GM19438 (cell line): Measurements from ENCODE around the gene RABEP2.
"Not testable (repeated sequence)": the region's sequence is repeated elsewhere in the genome, so short reads cannot be mapped to it uniquely, and the experiment has no call there.

Experiments used
- ATAC-seq: cut with Tn5 transposase; IDR thresholded peaks from one replicate; pipeline ENCODE4 v1.9.1; 2021; ENCODE audit warnings: low read depth; ENCODE audit not compliant: unreplicated experiment

RABEP2 gene

DNA sequence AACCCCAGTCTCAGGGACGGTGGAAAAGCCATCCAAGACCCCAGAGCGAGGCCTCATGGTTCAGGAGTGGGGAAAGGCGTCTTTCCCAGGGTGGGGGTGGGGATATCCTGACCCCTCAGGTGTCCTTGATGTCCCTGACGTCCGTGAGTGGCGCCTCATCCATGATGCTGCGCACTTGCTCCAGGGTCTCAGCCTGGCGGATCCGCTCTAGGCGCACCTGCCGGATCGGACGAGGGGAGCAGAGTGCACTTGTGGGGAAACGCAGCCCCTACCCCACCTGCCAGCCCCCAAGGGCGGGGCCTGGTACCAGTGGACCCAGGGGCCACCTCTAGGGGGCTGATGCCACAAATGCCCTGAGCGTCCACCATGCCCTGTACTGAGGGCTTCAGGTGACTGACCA, 20.2 kb downstream of the RABEP2 start:
- no peak for ATAC-seq

DNA sequence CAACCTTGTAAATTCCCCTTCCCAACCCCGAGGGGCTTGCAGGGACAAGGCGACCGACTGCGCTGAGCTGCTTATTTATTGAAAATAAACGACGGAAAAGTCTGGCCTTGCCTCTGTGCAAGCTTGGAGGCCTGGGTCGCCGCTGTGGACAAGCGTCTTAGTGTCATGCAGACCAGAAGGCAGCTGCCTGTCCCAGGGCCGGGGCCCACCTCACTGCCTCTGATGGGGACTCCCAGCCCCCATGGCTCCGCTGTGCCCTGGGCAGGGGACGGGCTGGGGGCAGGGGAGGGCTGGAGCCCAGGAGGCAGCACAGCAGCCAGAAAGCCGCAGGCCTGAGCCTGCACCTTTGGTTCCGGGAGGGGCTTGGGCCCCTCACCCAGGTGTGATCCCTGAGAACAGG, 20.7 kb downstream of the RABEP2 start:
- no peak for ATAC-seq

DNA sequence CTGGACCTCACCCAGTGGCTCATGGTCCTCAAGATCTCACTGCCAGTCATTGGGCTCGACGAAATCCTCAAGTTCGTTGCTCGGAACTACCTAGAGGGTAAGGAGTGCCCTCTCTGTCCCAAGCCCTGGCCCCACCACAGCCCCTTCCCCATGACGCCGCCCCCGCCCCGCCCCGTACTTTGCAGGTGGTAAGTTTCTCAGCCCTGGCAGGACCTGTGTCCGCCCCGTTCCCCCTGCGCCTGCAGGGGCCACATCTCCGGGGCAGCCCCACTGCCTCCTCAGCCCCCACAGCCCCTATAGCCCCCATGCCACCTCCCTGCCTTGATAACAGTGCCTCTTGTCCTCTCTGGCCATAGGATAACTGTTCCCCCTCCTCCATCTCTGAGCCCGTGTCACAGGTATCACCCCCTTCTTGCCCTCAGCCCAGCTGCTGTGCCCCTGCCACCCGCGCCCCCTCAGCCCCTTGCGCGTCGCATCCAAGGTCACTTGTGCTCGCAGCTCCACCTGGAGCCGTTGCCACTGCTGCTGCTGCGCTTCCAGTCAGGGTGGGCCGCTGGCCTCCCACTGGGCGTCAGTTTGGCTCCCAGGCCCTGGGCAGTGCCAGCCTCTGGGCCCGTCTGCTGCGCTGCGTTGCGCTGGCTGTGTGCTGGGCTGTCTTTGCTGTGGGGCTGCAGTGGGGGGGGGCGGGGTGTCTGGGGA, 21.5 kb downstream of the RABEP2 start:
- no peak for ATAC-seq

DNA sequence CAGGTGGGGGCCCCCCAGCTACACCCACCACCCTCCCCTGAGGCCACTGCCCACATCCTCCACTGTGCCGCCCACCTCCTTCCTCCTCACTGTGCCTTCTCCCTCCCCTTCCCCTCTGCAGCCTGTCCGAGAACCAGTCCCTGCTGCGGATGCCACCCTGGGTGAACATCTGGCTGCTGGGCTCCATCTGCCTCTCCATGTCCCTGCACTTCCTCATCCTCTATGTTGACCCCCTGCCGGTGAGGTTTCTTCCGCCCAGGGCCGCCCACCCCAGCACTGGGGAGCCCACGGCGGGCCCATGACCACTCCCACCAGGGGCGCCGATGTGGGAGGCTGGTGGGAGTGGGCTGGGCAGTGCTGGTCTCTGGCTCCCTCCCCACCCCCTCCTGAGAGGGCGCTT, 22.1 kb downstream of the RABEP2 start:
- no peak for ATAC-seq

DNA sequence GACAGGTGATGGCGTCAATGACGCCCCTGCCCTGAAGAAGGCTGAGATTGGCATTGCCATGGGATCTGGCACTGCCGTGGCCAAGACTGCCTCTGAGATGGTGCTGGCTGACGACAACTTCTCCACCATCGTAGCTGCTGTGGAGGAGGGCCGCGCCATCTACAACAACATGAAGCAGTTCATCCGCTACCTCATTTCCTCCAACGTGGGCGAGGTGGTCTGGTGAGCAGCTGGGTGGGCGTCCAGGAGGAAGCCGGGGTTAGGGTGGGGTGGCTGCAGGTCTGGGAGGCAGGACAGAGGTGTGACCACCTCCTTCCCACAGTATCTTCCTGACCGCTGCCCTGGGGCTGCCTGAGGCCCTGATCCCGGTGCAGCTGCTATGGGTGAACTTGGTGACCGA, 23.2 kb downstream of the RABEP2 start:
- ATAC-seq: no peak

DNA sequence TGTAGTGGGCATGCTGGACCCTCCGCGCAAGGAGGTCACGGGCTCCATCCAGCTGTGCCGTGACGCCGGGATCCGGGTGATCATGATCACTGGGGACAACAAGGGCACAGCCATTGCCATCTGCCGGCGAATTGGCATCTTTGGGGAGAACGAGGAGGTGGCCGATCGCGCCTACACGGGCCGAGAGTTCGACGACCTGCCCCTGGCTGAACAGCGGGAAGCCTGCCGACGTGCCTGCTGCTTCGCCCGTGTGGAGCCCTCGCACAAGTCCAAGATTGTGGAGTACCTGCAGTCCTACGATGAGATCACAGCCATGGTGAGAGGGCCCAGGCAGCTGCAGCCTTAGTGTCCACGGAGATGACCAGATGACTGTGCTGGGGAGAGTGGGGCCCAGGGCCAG, 24.4 kb downstream of the RABEP2 start:
- ATAC-seq: no peak

DNA sequence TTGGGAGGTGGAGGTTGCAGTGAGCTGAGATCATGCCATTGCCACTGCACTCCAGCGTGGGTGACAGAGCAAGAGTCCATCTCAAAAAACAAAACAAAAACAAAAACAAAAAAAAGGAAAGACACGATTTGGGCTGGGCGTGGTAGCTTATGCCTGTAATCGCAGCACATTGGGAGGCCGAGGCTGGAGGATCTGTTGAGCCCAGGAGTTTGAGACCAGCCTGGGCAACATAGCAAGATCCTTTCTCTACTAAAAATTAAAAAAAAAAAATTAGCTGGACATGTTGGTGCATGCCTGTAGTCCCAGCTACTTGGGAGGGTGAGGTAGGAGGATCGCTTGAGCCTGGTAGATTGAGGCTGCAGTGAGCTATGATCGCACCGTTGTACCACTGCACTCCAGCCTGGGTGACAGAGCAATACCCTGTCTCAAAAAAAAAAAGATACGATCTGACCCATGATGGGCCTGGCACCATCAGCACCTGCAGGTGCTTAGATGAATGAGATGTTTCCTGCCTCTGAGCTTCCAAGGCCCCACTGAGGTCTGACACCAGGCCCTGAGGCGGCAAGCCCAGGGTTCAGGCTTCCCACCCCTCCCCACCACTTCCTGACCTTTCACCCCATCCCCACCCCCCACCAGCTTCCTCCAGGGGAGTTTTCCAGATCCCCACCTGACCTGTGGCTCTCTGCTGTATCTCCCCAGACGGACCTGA, 25.0 kb downstream of the RABEP2 start:
- ATAC-seq: no peak

DNA sequence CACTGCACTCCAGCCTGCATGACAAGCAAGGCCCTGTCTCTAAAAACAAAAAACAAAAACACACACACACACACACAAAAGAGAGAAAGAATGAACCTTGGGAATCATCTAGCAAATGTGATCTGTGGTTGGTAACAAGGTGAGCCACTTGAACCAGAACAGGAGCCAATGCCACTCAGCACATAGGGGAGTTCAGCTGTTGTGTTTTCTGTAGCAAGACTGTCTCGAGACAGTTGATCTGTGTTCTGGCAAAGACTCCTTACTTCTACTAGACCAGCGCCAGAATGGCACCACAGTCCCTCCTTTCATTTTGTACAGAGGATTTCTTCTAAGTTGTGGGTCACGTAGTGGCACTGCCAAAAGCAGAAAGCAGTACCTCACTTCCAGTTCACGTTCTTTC, 26.1 kb downstream of the RABEP2 start:
- no peak for ATAC-seq

DNA sequence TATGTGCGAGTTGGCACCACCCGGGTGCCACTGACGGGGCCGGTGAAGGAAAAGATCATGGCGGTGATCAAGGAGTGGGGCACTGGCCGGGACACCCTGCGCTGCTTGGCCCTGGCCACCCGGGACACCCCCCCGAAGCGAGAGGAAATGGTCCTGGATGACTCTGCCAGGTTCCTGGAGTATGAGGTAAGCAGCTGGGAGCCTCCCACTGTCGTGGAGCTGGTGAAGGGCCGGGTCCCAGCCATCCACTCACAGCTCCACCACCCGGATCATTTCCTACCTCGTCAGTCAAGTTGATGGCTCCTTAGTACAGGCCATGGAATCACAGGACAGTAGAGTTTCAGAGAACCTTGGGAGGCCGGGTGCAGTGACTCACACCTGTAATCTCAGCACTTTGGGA, 26.8 kb downstream of the RABEP2 start:
- no peak for ATAC-seq

DNA sequence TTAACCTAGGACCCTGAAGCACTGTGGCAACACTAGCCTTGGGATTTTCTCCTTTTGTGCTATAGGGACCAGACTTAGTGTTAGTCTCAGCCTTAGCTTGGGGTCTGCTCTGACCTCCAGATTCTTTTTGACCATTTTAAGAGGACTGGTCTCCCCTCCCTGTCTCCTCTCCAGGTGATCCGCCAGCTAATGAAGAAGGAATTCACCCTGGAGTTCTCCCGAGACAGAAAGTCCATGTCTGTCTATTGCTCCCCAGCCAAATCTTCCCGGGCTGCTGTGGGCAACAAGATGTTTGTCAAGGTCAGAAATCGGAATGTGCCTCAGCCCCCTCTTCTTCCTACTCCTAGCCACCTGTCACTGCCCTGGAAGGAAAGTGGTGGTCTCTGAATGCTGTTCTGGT, 27.2 kb downstream of the RABEP2 start:
- ATAC-seq: no peak

DNA sequence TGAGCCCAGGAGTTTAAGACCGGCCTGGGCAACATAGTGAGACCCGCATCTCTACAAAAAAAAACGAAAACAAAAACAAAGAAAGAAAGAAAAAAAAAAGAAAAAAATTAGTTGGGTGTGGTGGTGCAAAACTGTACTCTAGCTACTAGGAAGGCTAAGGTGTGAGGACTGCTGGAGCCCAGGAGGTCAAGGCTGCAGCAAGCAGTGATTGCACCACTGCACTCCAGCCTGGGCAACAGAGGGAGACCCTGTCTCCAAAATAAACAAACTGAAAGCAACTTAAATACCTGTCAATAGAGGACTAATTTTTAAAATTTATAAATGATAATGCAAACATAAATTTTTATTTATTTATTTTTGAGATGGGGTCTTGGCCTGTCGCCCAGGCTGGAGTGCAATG, 29.4 kb downstream of the RABEP2 start:
- no peak for ATAC-seq

DNA sequence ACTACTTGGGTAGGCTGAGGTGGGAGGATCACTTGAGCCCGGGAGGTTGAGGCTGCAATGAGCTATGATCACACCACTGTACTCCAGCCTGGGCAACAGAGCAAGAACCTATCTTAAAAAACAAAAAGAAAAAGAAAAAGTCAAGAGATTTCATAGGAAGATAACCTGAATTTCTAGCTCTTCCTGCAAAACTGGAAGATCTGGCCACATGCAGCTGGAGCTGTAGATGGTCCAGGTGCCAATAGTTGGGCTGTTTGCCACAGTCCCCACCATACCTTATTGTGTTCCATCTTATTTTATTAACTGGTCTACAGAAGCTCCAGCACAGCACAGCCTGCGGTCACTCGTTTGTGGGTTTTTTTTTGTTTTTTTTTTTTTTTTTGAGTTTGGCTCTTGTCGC, 31.7 kb downstream of the RABEP2 start:
- no peak for ATAC-seq

DNA sequence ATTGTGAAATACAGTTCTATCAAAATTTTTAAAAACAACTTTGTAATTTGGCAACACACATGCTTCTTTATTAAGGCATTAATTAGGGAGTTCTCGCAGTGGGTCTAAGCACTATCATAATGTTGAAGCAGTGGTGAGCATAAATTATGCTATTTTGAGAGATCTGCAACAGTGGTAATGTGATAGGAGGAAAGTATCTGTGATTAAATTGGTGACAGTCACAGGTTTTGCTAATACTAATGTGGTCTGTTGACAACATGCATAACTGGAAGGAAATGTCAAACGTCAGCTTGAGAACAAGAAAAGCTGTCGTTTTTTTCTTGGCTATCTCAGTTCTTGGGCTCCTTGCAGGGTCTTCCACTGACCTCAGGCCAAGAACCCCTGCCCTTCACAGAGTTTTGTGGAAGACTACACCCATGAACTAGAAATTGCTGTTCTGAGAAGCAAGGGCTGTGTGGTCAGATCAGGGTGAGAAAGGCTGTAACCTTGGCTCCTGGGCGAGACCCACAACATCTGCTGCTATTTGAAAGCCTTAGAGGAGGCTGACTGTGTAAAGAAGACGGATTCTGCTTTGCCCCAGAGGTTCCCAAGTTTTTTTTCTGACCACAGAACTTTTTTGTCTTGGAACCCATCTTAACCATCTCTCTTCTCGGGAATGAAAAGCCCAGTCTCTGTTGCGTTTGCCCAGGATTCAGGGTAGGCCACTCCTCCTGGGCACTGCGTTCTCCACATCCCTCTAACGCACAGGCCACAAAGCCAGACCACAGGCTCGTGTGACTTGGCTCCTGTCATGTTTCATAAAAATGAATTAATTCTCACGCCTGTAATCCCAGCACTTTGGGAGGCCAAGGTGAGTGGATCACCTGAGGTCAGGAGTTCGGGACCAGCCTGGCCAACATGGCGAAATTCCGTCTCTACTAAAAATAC, 32.8 kb downstream of the RABEP2 start:
- ATAC-seq: no peak

DNA sequence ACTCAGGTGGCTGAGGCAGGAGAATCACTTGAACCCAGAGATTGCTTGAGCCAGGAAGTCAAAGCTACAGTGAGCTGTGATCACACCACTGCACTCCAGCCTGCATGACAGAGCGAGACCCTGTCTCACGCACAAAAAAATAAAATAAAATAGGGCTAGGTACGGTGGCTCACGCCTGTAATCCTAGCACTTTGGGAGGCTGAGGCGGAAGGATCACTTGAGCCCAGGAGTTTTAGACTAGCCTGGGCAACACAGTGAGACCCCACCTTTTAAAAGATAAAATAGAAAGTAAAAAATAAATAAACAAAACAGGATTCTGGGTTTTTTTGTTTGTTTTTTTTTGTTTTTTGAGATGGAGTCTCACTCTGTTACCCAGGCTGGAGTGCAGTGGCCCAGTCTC, 34.7 kb downstream of the RABEP2 start:
- ATAC-seq: not testable (repeated sequence)

DNA sequence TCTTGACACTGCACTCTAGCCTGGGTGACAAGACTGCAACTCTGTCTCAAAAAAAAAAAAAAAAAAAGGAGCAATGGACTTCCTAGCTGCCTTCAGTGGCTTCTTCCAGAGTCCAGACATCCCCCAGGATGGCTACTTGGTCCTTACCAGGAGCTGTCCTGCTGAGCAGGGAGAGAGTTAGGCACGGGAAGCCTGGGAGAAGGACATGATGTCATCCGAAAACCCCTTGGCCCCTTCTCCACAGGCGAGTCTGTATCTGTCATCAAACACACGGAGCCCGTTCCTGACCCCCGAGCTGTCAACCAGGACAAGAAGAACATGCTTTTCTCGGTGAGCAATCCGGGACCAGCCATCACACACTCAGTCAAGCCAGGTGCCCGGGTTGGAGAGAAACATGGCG, 38.1 kb downstream of the RABEP2 start:
- ATAC-seq: no peak

DNA sequence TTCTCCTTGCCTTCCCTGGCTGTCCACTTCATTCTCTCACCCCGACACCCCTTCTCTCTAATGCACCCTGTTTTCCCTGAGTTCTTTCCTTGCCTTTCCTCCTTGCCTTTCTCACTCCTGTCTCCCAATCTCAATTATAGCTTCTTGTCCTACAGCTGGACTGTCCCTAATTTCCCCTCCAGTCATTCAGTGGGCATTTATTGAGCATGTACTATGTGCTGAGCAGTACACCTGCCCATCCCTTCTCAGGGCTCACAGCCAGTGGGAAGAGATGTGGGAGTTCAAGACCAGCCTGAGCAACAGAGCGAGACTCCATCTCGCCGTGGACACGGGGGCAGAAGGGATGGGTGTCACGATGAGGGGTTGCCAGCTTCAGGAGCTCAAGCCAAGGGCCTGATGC, 41.0 kb downstream of the RABEP2 start:
- ATAC-seq: no peak

DNA sequence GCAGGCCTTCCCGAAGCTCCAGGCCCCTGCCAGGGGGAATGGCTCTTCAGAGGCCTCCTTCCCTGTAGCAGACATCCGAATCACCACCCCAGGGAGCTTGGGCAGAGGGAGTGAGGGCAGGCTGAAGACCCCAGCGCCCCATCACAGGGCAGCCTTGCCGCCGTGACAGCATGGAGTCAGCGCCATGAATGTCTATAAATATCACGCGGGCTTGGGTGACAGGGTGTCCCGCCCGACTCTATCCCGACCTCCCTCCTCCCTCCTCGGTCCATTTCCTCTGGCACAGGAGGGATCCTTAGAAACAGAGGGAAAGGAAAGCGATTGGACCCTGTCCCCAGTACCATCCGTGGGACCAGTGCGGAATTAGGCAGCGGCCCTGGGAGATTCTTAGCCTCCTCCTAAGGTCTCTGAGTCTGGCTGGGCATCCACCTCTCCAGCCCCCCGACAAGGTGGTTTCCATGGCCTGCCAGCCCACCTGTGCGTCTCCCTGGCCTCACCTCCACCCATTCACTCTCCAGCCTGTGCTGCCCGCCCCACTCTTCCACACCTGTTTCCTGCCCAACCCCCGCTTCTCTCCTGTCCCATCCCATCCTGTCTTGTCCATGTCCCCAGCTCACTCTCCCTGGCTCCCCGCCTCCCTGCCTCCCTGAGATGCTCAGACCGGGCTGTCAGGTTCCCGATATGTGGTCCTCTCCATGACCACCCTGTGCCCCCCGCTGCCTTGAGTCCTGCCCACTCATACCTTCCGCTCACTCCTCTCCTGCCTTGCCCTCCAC, 41.6 kb downstream of the RABEP2 start:
- ATAC-seq: no peak

DNA sequence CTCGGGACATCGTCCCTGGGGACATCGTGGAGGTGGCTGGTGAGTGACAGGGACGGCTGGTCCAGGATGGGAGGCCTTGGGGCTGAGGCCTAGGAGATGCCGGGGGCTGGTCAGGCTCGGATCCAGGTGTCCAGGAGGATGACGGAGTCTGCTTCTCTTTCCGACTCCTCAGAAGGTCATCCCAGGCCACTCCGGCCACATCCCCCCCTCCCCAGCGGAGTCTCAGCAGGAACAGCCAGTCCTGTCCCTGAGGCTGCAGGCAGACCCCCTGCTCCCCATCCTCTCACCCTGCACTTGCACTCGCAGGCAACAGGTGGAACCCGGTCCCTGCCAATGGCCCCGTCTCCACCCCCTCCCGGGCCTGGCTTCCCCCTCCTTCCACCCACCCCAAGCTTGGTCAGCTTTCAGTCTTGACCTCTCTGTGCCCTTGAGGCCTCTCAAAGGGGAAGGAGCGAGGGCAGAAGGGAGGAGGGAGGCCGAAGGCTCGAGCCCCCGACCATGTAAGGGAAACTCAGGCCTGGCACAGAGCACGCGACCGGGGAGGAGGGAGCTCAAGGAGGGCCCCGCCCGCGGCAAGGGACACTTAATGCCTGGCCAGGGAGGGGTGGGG, 42.4 kb downstream of the RABEP2 start:
- no peak for ATAC-seq

DNA sequence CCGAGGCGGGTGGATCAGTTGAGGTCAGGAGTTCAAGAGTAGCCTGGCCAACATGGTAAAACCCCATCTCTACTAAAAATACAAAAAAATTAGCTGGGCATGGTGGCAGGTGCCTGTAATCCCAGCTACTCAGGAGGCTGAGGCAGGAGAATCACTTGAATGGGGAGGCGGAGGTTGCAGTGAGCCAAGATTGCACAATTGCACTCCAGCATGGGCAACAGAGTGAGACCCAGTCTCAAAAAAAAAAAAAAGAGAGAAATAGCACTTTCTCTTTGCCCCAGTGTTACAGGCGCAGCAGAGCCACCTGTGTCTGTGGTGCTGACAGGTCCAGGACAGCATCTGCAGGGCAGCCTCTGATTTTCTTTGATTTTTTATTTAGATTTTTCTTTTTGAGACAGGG, 43.5 kb downstream of the RABEP2 start:
- ATAC-seq: not testable (repeated sequence)

DNA sequence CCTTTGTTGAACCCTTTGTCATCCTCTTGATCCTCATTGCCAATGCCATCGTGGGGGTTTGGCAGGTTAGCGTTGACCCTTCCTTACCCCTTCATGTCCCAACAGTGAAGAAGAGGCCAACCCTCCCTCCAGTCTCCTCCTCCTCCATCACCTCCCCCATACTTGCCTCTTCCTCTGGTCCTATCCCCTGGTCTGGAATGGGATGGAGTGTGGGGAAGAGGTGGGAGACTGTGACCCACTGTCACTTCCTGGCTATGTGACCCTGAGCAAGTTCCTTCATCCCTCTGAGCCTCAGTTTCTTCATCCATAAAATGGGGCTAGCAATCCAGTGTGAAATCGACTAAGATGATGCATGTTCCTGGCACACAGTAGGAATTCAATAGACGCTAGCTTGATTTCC, 44.1 kb downstream of the RABEP2 start:
- ATAC-seq: no peak
